ENCODE data around the gene EPO.

DNA sequence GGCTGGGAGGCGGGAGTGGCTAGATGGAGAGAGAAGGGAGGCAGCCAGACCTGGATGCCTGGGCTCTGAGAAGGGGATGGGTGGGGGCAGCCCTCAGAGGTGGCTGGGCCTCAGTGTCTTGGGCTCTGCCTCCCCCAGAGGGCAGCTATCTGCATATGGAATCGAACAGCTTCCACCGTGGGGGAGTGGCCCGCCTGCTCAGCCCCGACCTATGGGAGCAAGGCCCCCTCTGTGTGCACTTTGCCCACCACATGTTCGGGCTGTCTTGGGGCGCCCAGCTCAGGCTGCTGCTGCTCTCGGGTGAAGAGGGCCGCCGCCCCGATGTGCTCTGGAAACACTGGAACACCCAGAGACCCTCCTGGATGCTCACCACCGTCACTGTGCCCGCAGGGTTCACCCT is 16.4 kb downstream of the EPO start:
- no peak for TF ChIP-seq POLR2A (IDR thresholded peaks at IDR 0.05)
- TF ChIP-seq, protein P1, sequence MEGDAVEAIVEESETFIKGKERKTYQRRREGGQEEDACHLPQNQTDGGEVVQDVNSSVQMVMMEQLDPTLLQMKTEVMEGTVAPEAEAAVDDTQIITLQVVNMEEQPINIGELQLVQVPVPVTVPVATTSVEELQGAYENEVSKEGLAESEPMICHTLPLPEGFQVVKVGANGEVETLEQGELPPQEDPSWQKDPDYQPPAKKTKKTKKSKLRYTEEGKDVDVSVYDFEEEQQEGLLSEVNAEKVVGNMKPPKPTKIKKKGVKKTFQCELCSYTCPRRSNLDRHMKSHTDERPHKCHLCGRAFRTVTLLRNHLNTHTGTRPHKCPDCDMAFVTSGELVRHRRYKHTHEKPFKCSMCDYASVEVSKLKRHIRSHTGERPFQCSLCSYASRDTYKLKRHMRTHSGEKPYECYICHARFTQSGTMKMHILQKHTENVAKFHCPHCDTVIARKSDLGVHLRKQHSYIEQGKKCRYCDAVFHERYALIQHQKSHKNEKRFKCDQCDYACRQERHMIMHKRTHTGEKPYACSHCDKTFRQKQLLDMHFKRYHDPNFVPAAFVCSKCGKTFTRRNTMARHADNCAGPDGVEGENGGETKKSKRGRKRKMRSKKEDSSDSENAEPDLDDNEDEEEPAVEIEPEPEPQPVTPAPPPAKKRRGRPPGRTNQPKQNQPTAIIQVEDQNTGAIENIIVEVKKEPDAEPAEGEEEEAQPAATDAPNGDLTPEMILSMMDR (IDR thresholded peaks at IDR 0.05): no peak

Measured in body of pancreas (tissue), 4 donors.